Subcutaneous abdominal adipose tissue (tissue), 5 donors: ENCODE measurements around the gene LYRM2.

Experiments used
- H3K27ac ChIP-seq: one replicate; pipeline ENCODE4 v1.7.0; 2013; ENCODE audit warnings: low read depth, mild to moderate bottlenecking, inconsistent platforms, low read length, moderate library complexity
- H3K27me3 ChIP-seq, 5 donors: one replicate each; pipeline ENCODE4 v1.7.0; 2013; ENCODE audit warnings: low read length in 5 of 5, inconsistent platforms in 1 of 5; ENCODE audit not compliant: control insufficient read depth in 5 of 5, insufficient read depth in 4 of 5
- H3K36me3 ChIP-seq, 5 donors: one replicate each; pipeline ENCODE4 v1.7.0; 2013; ENCODE audit warnings: low read length in 5 of 5; ENCODE audit not compliant: control insufficient read depth in 5 of 5, insufficient read depth in 5 of 5
- H3K4me1 ChIP-seq, 5 donors: one replicate each; pipeline ENCODE4 v1.7.0; 2013; ENCODE audit warnings: low read length in 5 of 5, mild to moderate bottlenecking in 3 of 5, moderate library complexity in 1 of 5; ENCODE audit not compliant: control insufficient read depth in 5 of 5, insufficient read depth in 5 of 5
- H3K4me3 ChIP-seq, 5 donors: one replicate each; pipeline ENCODE4 v1.7.0; 2013; ENCODE audit warnings: low read length in 5 of 5, low read depth in 1 of 5
- H3K9ac ChIP-seq, 5 donors: one replicate each; pipeline ENCODE4 v1.7.0; 2013; ENCODE audit warnings: low read length in 5 of 5, mild to moderate bottlenecking in 4 of 5, moderate library complexity in 3 of 5
- H3K9me3 ChIP-seq, 5 donors: one replicate each; pipeline ENCODE4 v1.7.0; 2013; ENCODE audit warnings: low read length in 5 of 5; ENCODE audit not compliant: control insufficient read depth in 5 of 5
- donor health status: healthy.
- donor health status: healthy.
- donor health status: healthy.
- donor health status: healthy.
- donor health status: healthy.

LYRM2 gene

GRCh38 chr6:89602166-89602565 is 36.4 kb downstream of the LYRM2 start:
- Histone ChIP-seq H3K36me3 (peaks cover 0 to 7% (median 3%) of the 10 kb centered on the region in 5 donors), H3K4me1 (no peaks in the 10 kb centered on the region), H3K4me3 (no peak overlapping the region), H3K27me3 (no peaks in the 10 kb centered on the region), H3K9ac (no peak overlapping the region), H3K27ac (no peak overlapping the region), H3K9me3 (no peaks in the 10 kb centered on the region)

DNA sequence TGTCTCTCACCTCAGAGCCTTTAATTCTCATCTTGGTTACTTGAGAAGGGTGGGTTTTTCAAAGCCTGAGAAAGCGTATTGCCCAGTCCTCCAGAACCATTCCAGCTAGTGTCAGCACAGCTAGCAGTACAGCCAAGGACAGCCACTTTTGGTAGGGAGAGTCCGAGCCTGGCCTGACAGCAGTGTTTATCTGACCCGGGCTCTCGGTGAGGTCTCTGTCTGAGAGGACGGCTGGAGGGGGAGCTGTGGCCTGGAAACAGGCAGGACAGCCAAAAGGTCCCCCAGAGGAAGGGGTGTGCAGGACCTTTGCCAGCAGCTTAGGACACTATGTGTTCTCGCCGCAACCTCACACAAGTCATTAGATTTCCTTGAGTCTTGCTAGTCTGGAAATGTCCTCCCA is 38.8 kb downstream of the LYRM2 start:
- Histone ChIP-seq H3K27ac (no peak overlapping the region), H3K9ac (no peak overlapping the region), H3K9me3 (no peaks in the 10 kb centered on the region), H3K27me3 (no peaks in the 10 kb centered on the region), H3K36me3 (no peaks in the 10 kb centered on the region), H3K4me1 (no peaks in the 10 kb centered on the region), H3K4me3 (no peak overlapping the region)

- Histone ChIP-seq H3K4me1 (no peaks in the 10 kb centered on the region), H3K36me3 (no peaks in the 10 kb centered on the region), H3K27ac (no peak overlapping the region), H3K9ac (no peak overlapping the region), H3K4me3 (no peak overlapping the region), H3K27me3 (no peaks in the 10 kb centered on the region), H3K9me3 (no peaks in the 10 kb centered on the region)
Measured at GRCh38 chr6:89597988-89598387, 40.6 kb downstream of the LYRM2 start.

DNA sequence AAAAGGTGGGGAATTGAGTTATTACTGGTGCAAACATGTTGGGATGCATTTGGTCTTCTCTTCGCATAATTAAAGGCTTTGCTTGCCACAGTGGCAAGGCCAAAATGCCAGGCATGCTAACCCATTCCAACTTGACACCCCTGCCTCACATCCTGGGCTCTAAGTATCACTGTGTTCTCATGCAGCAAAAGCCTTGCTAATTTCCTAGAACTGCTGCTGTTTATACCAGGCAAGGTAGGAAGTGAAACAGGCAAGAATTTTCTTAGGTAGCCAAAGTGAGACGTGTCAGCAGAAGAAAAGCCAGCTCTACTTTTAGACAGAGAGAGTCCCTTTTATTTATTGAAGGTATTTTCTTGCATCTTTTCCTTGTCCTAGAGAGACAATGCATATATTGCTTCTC is 41.2 kb downstream of the LYRM2 start:
- Histone ChIP-seq H3K27ac (no peak overlapping the region), H3K9me3 (no peaks in the 10 kb centered on the region), H3K4me1 (no peaks in the 10 kb centered on the region), H3K9ac (no peak overlapping the region), H3K36me3 (no peaks in the 10 kb centered on the region), H3K4me3 (no peak overlapping the region), H3K27me3 (no peaks in the 10 kb centered on the region)

DNA sequence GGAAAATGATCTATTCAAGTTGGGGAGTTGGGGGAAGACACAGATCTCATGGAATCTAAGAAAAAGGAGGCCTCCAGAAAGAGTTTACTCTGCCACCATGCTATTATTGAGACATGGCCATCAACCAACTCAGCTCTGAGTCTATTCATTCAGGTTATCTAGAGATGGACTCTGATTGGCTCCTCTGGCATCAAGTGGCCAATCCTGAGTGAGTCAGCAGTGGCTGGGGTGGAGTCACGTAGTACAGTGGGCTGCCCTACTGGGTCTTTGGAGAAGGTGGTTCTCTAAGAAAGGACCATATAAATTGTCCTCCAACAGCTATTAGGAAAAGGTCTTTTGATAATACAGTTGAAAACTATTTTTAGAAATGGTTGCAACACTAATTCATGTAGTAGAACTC is 42.1 kb downstream of the LYRM2 start:
- H3K36me3 ChIP-seq, result no peaks in the 10 kb centered on the region
- no peak overlapping the region for H3K27ac ChIP-seq
- no peaks in the 10 kb centered on the region for H3K9me3 ChIP-seq
- H3K9ac ChIP-seq, result no peak overlapping the region
- H3K27me3 ChIP-seq, result no peaks in the 10 kb centered on the region
- no peaks in the 10 kb centered on the region for H3K4me1 ChIP-seq
- no peak overlapping the region for H3K4me3 ChIP-seq

DNA sequence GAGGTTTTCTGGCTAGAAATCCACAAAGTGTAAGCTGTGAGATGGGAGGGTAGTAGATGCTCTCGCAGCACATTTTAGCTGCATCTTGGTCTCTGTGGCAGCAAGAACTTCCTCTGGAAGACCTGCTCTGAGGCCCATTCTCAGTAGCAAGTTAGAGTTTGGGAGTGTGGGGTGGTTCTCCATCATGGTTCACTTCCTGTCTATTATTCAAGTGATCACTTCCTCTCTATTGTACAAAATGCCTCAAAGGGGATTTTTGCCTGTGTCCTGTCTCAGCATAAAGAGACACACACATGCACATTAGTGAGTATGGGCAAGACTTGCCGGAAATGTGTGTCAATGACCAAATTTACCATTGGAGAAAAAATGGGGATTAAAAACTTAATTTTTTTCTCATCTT is 42.5 kb downstream of the LYRM2 start:
- H3K4me1 ChIP-seq, result no peaks in the 10 kb centered on the region
- H3K9ac ChIP-seq, result no peak overlapping the region
- no peak overlapping the region for H3K27ac ChIP-seq
- H3K9me3 ChIP-seq, result no peaks in the 10 kb centered on the region
- H3K27me3 ChIP-seq, result no peaks in the 10 kb centered on the region
- H3K4me3 ChIP-seq, result no peak overlapping the region
- H3K36me3 ChIP-seq, result no peaks in the 10 kb centered on the region

- no peak overlapping the region for H3K4me3 ChIP-seq
- H3K4me1 ChIP-seq, result no peaks in the 10 kb centered on the region
- no peaks in the 10 kb centered on the region for H3K27me3 ChIP-seq
- no peak overlapping the region for H3K27ac ChIP-seq
- H3K9me3 ChIP-seq, result no peaks in the 10 kb centered on the region
- no peak overlapping the region for H3K9ac ChIP-seq
- H3K36me3 ChIP-seq, result no peaks in the 10 kb centered on the region
Measured at GRCh38 chr6:89591745-89592144, 46.8 kb downstream of the LYRM2 start.

- Histone ChIP-seq H3K36me3 (no peaks in the 10 kb centered on the region), H3K4me1 (no peaks in the 10 kb centered on the region), H3K9me3 (no peaks in the 10 kb centered on the region), H3K4me3 (no peak overlapping the region), H3K27ac (no peak overlapping the region), H3K27me3 (no peaks in the 10 kb centered on the region), H3K9ac (no peak overlapping the region)
Measured at GRCh38 chr6:89590133-89590532, 48.4 kb downstream of the LYRM2 start.

GRCh38 chr6:89589297-89590025 is 49.1 kb downstream of the LYRM2 start:
- no peaks in the 10 kb centered on the region for H3K36me3 ChIP-seq
- H3K27ac ChIP-seq, result no peak overlapping the region
- H3K4me3 ChIP-seq, result no peak overlapping the region
- no peaks in the 10 kb centered on the region for H3K9me3 ChIP-seq
- H3K27me3 ChIP-seq, result no peaks in the 10 kb centered on the region
- no peaks in the 10 kb centered on the region for H3K4me1 ChIP-seq
- H3K9ac ChIP-seq, result no peak overlapping the region

- Histone ChIP-seq H3K36me3 (no peaks in the 10 kb centered on the region), H3K27me3 (no peaks in the 10 kb centered on the region), H3K4me1 (no peaks in the 10 kb centered on the region), H3K27ac (no peak overlapping the region), H3K4me3 (no peak overlapping the region), H3K9ac (no peak overlapping the region), H3K9me3 (no peaks in the 10 kb centered on the region)
Measured at GRCh38 chr6:89585154-89585553, 53.4 kb downstream of the LYRM2 start.

- Histone ChIP-seq H3K9me3 (no peaks in the 10 kb centered on the region), H3K4me1 (no peaks in the 10 kb centered on the region), H3K27ac (no peak overlapping the region), H3K27me3 (no peaks in the 10 kb centered on the region), H3K36me3 (no peaks in the 10 kb centered on the region), H3K4me3 (no peak overlapping the region), H3K9ac (no peak overlapping the region)
Measured at GRCh38 chr6:89584539-89584938, 54.0 kb downstream of the LYRM2 start.
